Measurements from ENCODE around the gene CHRNG. TPM values are rescaled to one million over a fixed set of nuclear protein-coding genes. Genes with fewer than 3 reads are reported as not detected.

The CHRNG gene
- polyA plus RNA-seq, 1 experiment: not detected

DNA sequence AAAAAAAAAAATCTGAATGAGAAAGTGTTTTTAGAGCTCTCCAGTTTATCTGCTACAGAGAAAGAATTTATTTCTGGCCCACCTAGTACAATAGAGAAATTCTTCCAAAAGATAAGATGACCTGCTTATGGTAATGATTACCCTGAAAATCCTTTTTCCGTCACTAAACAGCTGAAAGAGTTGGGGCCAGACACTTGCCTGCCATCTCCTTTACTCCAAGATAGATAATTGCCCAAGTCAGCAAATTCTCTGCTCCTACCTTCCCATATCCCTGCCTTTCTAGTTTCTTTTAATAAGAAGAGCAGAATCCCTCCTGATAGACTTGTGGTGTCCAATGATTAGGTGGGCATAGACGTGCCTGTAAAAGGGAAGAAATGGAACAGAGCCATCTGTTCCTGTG, 39.1 kb downstream of the CHRNG start:
- no peak overlapping the region for H3K4me3 ChIP-seq (ENCODE audit: low read depth, low read length)
- H3K27me3 ChIP-seq (ENCODE audit: control insufficient read depth, insufficient read depth, low read length): no peaks in the 10 kb centered on the region
- DNase-seq (ENCODE audit: low read depth): no peak
- CTCF ChIA-PET: interaction anchor here (0.9 kb wide), 1 partner anchor 13 kb away, joined by 3 read pairs; no protein-coding TSS in a partner anchor
- TF ChIP-seq, protein P1, sequence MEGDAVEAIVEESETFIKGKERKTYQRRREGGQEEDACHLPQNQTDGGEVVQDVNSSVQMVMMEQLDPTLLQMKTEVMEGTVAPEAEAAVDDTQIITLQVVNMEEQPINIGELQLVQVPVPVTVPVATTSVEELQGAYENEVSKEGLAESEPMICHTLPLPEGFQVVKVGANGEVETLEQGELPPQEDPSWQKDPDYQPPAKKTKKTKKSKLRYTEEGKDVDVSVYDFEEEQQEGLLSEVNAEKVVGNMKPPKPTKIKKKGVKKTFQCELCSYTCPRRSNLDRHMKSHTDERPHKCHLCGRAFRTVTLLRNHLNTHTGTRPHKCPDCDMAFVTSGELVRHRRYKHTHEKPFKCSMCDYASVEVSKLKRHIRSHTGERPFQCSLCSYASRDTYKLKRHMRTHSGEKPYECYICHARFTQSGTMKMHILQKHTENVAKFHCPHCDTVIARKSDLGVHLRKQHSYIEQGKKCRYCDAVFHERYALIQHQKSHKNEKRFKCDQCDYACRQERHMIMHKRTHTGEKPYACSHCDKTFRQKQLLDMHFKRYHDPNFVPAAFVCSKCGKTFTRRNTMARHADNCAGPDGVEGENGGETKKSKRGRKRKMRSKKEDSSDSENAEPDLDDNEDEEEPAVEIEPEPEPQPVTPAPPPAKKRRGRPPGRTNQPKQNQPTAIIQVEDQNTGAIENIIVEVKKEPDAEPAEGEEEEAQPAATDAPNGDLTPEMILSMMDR (IDR thresholded peaks at IDR 0.05; ENCODE audit: insufficient read depth, low read depth, low read length): no peak
- POLR2A ChIA-PET: no interaction called here
- peaks cover 3% of the 10 kb centered on the region; the same call in 1 of the 2 replicates for H3K36me3 ChIP-seq (ENCODE audit: control insufficient read depth, insufficient read depth, low read length)

- CTCF ChIA-PET: interaction anchor here (1.4 kb wide), 1 partner anchor 11 kb away, joined by 5 read pairs; no protein-coding TSS in a partner anchor
- no peak for DNase-seq (ENCODE audit: low read depth)
- Histone ChIP-seq H3K4me3 (ENCODE audit: low read depth, low read length) (no peak overlapping the region), H3K27me3 (ENCODE audit: control insufficient read depth, insufficient read depth, low read length) (no peaks in the 10 kb centered on the region), H3K36me3 (ENCODE audit: control insufficient read depth, insufficient read depth, low read length) (peaks cover 3% of the 10 kb centered on the region; the same call in 1 of the 2 replicates)
- TF ChIP-seq, protein P1 (IDR thresholded peaks at IDR 0.05; ENCODE audit: insufficient read depth, low read depth, low read length): no peak
- POLR2A ChIA-PET: interaction anchor here (0.6 kb wide), 1 partner anchor 18 kb away, joined by 17 read pairs; no protein-coding TSS in a partner anchor
These were observed 41.1 kb downstream of the CHRNG start for GRCh38 chr2:232580648-232580981.

DNA sequence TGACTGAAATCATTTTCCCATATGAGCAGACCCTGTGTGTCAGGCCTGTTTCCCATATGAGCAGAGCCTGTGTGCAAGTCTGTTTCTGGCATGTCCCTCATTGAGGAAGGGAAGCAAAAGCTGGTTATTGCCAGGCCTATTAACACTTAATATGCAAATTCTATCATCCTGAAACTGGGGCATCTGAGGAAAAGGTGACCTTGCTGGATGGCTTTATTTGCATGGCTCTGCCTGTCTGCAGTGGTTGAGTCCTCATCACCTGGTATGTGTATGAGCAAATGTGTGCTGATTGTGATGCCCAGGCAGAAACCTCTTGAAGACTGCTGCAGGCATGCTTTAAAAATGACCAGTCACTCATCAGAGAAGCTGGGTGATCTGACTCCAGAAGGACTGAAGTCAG, 42.2 kb downstream of the CHRNG start:
- Histone ChIP-seq H3K4me3 (ENCODE audit: low read depth, low read length) (no peak overlapping the region), H3K27me3 (ENCODE audit: control insufficient read depth, insufficient read depth, low read length) (no peaks in the 10 kb centered on the region), H3K36me3 (ENCODE audit: control insufficient read depth, insufficient read depth, low read length) (peaks cover 3% of the 10 kb centered on the region; the same call in 1 of the 2 replicates)
- TF ChIP-seq, protein P1 (IDR thresholded peaks at IDR 0.05; ENCODE audit: insufficient read depth, low read depth, low read length): no peak
- DNase-seq (ENCODE audit: low read depth): no peak
- ChIA-PET CTCF (interaction anchor here (1.4 kb wide), 1 partner anchor 10 kb away, joined by 5 read pairs; no protein-coding TSS in a partner anchor), POLR2A (no interaction called here)

- ChIA-PET CTCF (no interaction called here), POLR2A (no interaction called here)
- Histone ChIP-seq H3K4me3 (ENCODE audit: low read depth, low read length) (no peak overlapping the region), H3K27me3 (ENCODE audit: control insufficient read depth, insufficient read depth, low read length) (no peaks in the 10 kb centered on the region), H3K36me3 (ENCODE audit: control insufficient read depth, insufficient read depth, low read length) (peaks cover 3% of the 10 kb centered on the region; the same call in 1 of the 2 replicates)
- no peak for DNase-seq (ENCODE audit: low read depth)
- TF ChIP-seq, protein P1 (IDR thresholded peaks at IDR 0.05; ENCODE audit: insufficient read depth, low read depth, low read length): no peak
These were observed 44.7 kb downstream of the CHRNG start for GRCh38 chr2:232584238-232584637.

- Histone ChIP-seq H3K27me3 (ENCODE audit: control insufficient read depth, insufficient read depth, low read length) (no peaks in the 10 kb centered on the region), H3K36me3 (ENCODE audit: control insufficient read depth, insufficient read depth, low read length) (peaks cover 3% of the 10 kb centered on the region; the same call in 1 of the 2 replicates), H3K4me3 (ENCODE audit: low read depth, low read length) (no peak overlapping the region)
- TF ChIP-seq, protein P1 (IDR thresholded peaks at IDR 0.05; ENCODE audit: insufficient read depth, low read depth, low read length): no peak
- no peak for DNase-seq (ENCODE audit: low read depth)
- ChIA-PET POLR2A (no interaction called here), CTCF (interaction anchor here (0.9 kb wide), 1 partner anchor 10 kb away, joined by 3 read pairs; no protein-coding TSS in a partner anchor)
These were observed 47.5 kb downstream of the CHRNG start for GRCh38 chr2:232586943-232587505.

All from BJ (cell line).